Endothelial cell of umbilical vein (primary cell): ENCODE measurements around the gene ENPEP. TPM values are rescaled to one million over a fixed set of nuclear protein-coding genes. Genes with fewer than 3 reads are reported as not detected.

ENCODE experiments used
- BruUV-seq: library from RNA; stranded (reverse); fragments of 400-500 nt; replicated peaks from 2 replicates; lab custom pipeline; 2021; lab: Mats Ljungman, UMichigan
- CTCF ChIA-PET: fragments of 300-600, 350-600 bp; sonication (Branson Sonifier 250); formaldehyde crosslinking; loops from one replicate; lab custom pipeline; 2021; ENCODE audit warnings: antibody characterized with exemption, inconsistent platforms; lab: Charles Lee
- POLR2A ChIA-PET: fragments of 300-600, 350-600 bp; sonication (Branson Sonifier 250); formaldehyde crosslinking; loops from one replicate; lab custom pipeline; 2021; ENCODE audit warnings: antibody characterized with exemption, inconsistent platforms; lab: Charles Lee
- DNase-seq: peaks from one replicate; pipeline ENCODE4 v3.0.0-alpha.2; 2011; ENCODE audit warnings: low read depth, low spot score
- FAIRE-seq: peaks from 2 replicates; lab custom pipeline; 2011; peaks lifted over from hg19 to GRCh38; lab: Jason Lieb, UNC
- H2AFZ ChIP-seq: 2 replicates; pipeline ENCODE4 v1.6.0; 2012; ENCODE audit warnings: low read depth, low read length, control low read depth, inconsistent platforms
- H3K27ac ChIP-seq: 2 replicates; pipeline ENCODE4 v1.5.1; 2011; ENCODE audit warnings: low read depth, mild to moderate bottlenecking, control low read depth, low read length, moderate library complexity; ENCODE audit not compliant: insufficient read depth
- H3K27me3 ChIP-seq, 2 experiments: 2 replicates each; pipeline versions ENCODE4 v1.6.0 to v1.6.1; 2011; ENCODE audit warnings: low read length in 2 of 2, mixed read lengths in 1 of 2; ENCODE audit not compliant: control insufficient read depth in 2 of 2, insufficient read depth in 2 of 2
- H3K36me3 ChIP-seq, 2 experiments: 2 replicates in 1 of 2; 3 replicates in 1 of 2; pipeline ENCODE4 v1.5.1; 2011; ENCODE audit warnings: low read length in 2 of 2, mild to moderate bottlenecking in 1 of 2, moderate library complexity in 1 of 2; ENCODE audit not compliant: control insufficient read depth in 2 of 2, insufficient read depth in 2 of 2; ENCODE audit errors: extremely low read depth in 1 of 2
- H3K4me1 ChIP-seq: 3 replicates; pipeline ENCODE4 v1.5.1; 2011; ENCODE audit warnings: mild to moderate bottlenecking, low read length; ENCODE audit not compliant: control insufficient read depth, insufficient read depth; ENCODE audit errors: extremely low read depth
- H3K4me2 ChIP-seq: 2 replicates; pipeline ENCODE4 v1.6.1; 2011; ENCODE audit warnings: low read length, control low read depth, mixed read lengths; ENCODE audit not compliant: insufficient read depth
- H3K4me3 ChIP-seq, 3 experiments: fragments of 200-600 bp in 1 of 3; sonication (generic), shearing (Covaris generic) in 1 of 3; replicated peaks in 1 of 3; 2 replicates each; pipeline ENCODE4 v1.5.1; 2011 to 2016; ENCODE audit warnings: control low read depth in 3 of 3, low read length in 3 of 3, mild to moderate bottlenecking in 2 of 3, inconsistent platforms in 1 of 3, low read depth in 1 of 3, moderate library complexity in 1 of 3; ENCODE audit not compliant: insufficient read depth in 1 of 3
- H3K79me2 ChIP-seq: 2 replicates; pipeline ENCODE4 v1.6.0; 2012; ENCODE audit warnings: low read length, inconsistent platforms; ENCODE audit not compliant: control insufficient read depth, insufficient read depth
- H3K9ac ChIP-seq: replicated peaks from 2 replicates; pipeline ENCODE3; 2011; ENCODE audit warnings: low read length, control low read depth; ENCODE audit not compliant: insufficient read depth; ENCODE audit errors: extremely low read depth
- H3K9me1 ChIP-seq: replicated peaks from 3 replicates; pipeline ENCODE4 v1.6.0; 2011; ENCODE audit warnings: mild to moderate bottlenecking, low read length; ENCODE audit not compliant: control insufficient read depth, insufficient read depth; ENCODE audit errors: extremely low read depth
- H3K9me3 ChIP-seq: replicated peaks from 2 replicates; pipeline ENCODE4 v1.5.1; 2012; ENCODE audit warnings: low read length, inconsistent platforms; ENCODE audit not compliant: control insufficient read depth, insufficient read depth
- H4K20me1 ChIP-seq: replicated peaks from 2 replicates; pipeline ENCODE3; 2011; ENCODE audit warnings: mild to moderate bottlenecking, low read length; ENCODE audit not compliant: control insufficient read depth, insufficient read depth; ENCODE audit errors: extremely low read depth
- EZH2 ChIP-seq: IDR thresholded peaks from 2 replicates; pipeline ENCODE4 v1.6.1; 2012; ENCODE audit warnings: borderline replicate concordance, low read depth, mild to moderate bottlenecking, moderate library complexity, low read length, inconsistent platforms; ENCODE audit not compliant: severe bottlenecking
- FOS ChIP-seq: IDR thresholded peaks from 2 replicates; pipeline ENCODE4 v1.6.1; 2011; ENCODE audit warnings: mild to moderate bottlenecking, low read length, moderate library complexity, borderline replicate concordance; ENCODE audit not compliant: insufficient read depth
- GATA2 ChIP-seq: IDR thresholded peaks from 2 replicates; pipeline ENCODE4 v1.7.0; 2011; ENCODE audit warnings: low read depth, mild to moderate bottlenecking, moderate library complexity, mixed read lengths, low read length; ENCODE audit not compliant: insufficient read length, insufficient read depth
- JUN ChIP-seq: IDR thresholded peaks from 2 replicates; pipeline ENCODE4 v1.6.1; 2011; ENCODE audit warnings: borderline replicate concordance, low read depth; ENCODE audit not compliant: insufficient read length, insufficient read depth
- MAX ChIP-seq: IDR thresholded peaks from 2 replicates; pipeline ENCODE4 v1.6.1; 2011; ENCODE audit not compliant: insufficient read depth, insufficient read length
- MYC ChIP-seq: IDR thresholded peaks from one replicate; pipeline ENCODE4 v1.6.1; 2011; ENCODE audit warnings: mild to moderate bottlenecking, low read depth, low read length
- POLR2A ChIP-seq: IDR thresholded peaks from 2 replicates; pipeline ENCODE4 v1.6.1; 2012; ENCODE audit warnings: low read depth, mild to moderate bottlenecking, control low read depth, low read length
- POLR2AphosphoS5 ChIP-seq: IDR thresholded peaks from 2 replicates; pipeline ENCODE4 v1.6.1; 2012; ENCODE audit warnings: low read depth, mild to moderate bottlenecking, control low read depth, low read length, moderate library complexity; ENCODE audit not compliant: insufficient read depth
- dilution Hi-C: fragments of 300-500 bp; cut with MboI; formaldehyde crosslinking; loops from one replicate; pipeline ENCODE4 v1.15.0; 2019; ENCODE audit warnings: low sequenced_read_pairs; ENCODE audit not compliant: extremely low pct_ligation_motif_present
- intact Hi-C: fragments of 100-400 bp; cut with micrococcal nuclease; formaldehyde crosslinking; loops from one replicate; pipeline ENCODE4 v1.10.0; 2022
- polyA plus RNA-seq, 4 experiments: library from polyadenylated mRNA; depleted of rRNA in 3 of 4; stranded (reverse) in 3 of 4; unstranded in 1 of 4; fragments of >200 nt; gene quantifications; 2 replicates each; pipeline versions ENCODE4 v1.2.1 to v1.2.3, GENCODE V29; 2011 to 2012; ENCODE audit warnings: missing spikeins in 1 of 4
- total RNA-seq: library from RNA; stranded (reverse); gene quantifications from 2 replicates; pipeline ENCODE4 v1.2.3, GENCODE V29; 2021
- TF ChIP-seq, protein P1 (sequence below), 2 donors: IDR thresholded peaks; 1 replicate in 1 of 2; 2 replicates in 1 of 2; pipeline ENCODE4 v1.5.1; 2011; ENCODE audit warnings: low read length in 2 of 2, mild to moderate bottlenecking in 2 of 2, moderate library complexity in 2 of 2, control low read depth in 1 of 2, inconsistent platforms in 1 of 2, low read depth in 1 of 2; ENCODE audit not compliant: insufficient read depth in 1 of 2; ENCODE audit errors: extremely low read depth in 1 of 2

ENPEP gene
- total and polyA plus RNA-seq, 2 donors (not counting 3 experiments of a cell fraction or from before 2014, with no cell fraction given): not detected

DNA sequence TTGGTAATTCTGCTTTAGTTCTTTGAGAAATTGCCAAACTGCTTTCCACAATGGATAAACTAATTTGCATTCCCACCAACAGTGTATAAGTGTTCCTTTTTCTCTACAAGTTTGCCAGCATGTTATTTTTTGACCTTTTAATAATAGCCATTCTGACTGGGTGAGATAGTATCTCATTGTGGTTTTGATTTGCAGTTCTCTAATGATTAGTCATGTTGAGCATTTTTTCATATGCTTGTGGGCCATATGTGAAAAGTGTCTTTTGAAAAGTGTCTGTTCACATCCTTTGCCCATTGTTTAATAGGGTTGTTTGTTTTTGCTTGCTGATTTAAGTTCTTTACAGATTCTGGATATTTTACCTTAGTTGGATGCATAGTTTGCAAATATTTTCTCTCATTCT is 25.9 kb downstream of the ENPEP start:
- Histone ChIP-seq H2AFZ (no peak overlapping the region), H3K4me1 (no peaks in the 10 kb centered on the region), H3K4me3 (no peak overlapping the region), H3K36me3 (no peaks in the 10 kb centered on the region), H3K4me2 (no peak overlapping the region), H3K9me1 (no peaks in the 10 kb centered on the region), H3K9ac (no peak overlapping the region), H4K20me1 (no peaks in the 10 kb centered on the region), H3K9me3 (no peaks in the 10 kb centered on the region), H3K79me2 (no peaks in the 10 kb centered on the region), H3K27me3 (peaks cover 1 to 26% of the 10 kb centered on the region in 2 experiments), H3K27ac (no peak overlapping the region)
- BruUV-seq: no TSS peak
- POLR2A ChIA-PET: no interaction called here
- CTCF ChIA-PET: no interaction called here
- TF ChIP-seq, protein P1, sequence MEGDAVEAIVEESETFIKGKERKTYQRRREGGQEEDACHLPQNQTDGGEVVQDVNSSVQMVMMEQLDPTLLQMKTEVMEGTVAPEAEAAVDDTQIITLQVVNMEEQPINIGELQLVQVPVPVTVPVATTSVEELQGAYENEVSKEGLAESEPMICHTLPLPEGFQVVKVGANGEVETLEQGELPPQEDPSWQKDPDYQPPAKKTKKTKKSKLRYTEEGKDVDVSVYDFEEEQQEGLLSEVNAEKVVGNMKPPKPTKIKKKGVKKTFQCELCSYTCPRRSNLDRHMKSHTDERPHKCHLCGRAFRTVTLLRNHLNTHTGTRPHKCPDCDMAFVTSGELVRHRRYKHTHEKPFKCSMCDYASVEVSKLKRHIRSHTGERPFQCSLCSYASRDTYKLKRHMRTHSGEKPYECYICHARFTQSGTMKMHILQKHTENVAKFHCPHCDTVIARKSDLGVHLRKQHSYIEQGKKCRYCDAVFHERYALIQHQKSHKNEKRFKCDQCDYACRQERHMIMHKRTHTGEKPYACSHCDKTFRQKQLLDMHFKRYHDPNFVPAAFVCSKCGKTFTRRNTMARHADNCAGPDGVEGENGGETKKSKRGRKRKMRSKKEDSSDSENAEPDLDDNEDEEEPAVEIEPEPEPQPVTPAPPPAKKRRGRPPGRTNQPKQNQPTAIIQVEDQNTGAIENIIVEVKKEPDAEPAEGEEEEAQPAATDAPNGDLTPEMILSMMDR (IDR thresholded peaks at IDR 0.05; ENCODE audit: extremely low read depth in 1 of 2, insufficient read depth in 1 of 2, low read depth in 1 of 2, low read length in 2 of 2): no peak
- no peak for TF ChIP-seq FOS
- TF ChIP-seq POLR2AphosphoS5: no peak
- TF ChIP-seq GATA2: no peak
- no peak for TF ChIP-seq POLR2A
- TF ChIP-seq EZH2: no peak
- TF ChIP-seq JUN: no peak
- no peak for TF ChIP-seq MAX
- no peak for TF ChIP-seq MYC
- no peak for FAIRE-seq
- intact Hi-C loops (no loop called here), dilution Hi-C loops (no loop called here)
- no peak for DNase-seq
